MM.1S (cell line): ENCODE data around the gene MARCHF9.

Experiments
- EZH2 ChIP-seq: fragments of 300-600 bp; sonication (generic); optimal IDR thresholded peaks from 2 replicates; pipeline ENCODE3; 2017; ENCODE audit warnings: low read depth, mild to moderate bottlenecking, antibody characterized with exemption, low read length, mixed read lengths
- EZH2phosphoT487 ChIP-seq: fragments of 300-600 bp; sonication (generic); IDR thresholded peaks from 2 replicates; pipeline ENCODE4 v1.6.1; 2018; ENCODE audit warnings: antibody characterized with exemption, low read length
- TF ChIP-seq, protein P1 (sequence below): fragments of 300-600 bp; sonication (generic); IDR thresholded peaks from 2 replicates; pipeline ENCODE4 v1.5.1; 2016; ENCODE audit warnings: antibody characterized with exemption, low read length, mixed read lengths

DNA sequence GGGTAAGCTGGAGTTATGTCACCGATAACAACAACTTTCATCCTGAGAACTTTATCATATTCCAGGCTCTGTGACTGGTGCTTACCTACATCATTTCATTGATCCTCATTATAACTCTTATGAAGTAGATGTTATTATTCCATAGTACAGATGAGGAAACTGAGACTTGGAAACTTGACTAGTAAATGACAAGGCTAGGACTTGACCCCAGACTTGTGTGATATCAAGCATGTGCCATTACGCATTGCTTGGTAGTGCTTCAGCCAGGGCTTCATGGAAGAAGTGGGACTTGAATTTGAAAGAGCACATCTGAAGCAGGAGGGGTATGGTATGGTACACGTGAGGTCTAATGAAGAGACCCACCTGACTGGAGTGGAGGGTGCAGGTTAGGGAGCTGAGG, 51.8 kb downstream of the MARCHF9 start:
- TF ChIP-seq, protein P1, sequence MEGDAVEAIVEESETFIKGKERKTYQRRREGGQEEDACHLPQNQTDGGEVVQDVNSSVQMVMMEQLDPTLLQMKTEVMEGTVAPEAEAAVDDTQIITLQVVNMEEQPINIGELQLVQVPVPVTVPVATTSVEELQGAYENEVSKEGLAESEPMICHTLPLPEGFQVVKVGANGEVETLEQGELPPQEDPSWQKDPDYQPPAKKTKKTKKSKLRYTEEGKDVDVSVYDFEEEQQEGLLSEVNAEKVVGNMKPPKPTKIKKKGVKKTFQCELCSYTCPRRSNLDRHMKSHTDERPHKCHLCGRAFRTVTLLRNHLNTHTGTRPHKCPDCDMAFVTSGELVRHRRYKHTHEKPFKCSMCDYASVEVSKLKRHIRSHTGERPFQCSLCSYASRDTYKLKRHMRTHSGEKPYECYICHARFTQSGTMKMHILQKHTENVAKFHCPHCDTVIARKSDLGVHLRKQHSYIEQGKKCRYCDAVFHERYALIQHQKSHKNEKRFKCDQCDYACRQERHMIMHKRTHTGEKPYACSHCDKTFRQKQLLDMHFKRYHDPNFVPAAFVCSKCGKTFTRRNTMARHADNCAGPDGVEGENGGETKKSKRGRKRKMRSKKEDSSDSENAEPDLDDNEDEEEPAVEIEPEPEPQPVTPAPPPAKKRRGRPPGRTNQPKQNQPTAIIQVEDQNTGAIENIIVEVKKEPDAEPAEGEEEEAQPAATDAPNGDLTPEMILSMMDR: no peak
- TF ChIP-seq EZH2phosphoT487: no peak
- TF ChIP-seq EZH2: no peak
